IMR-90 (cell line): Measurements from ENCODE around the gene LYPD6B. TPM values are rescaled to one million over a fixed set of nuclear protein-coding genes. Genes with fewer than 3 reads are reported as not detected.

Experiments used
- ATAC-seq: fragments of 200-7000 bp; cut with Tn5 transposase; 2 replicates; pipeline ENCODE4 v1.9.1; 2020; ENCODE audit warnings: low read depth, mild to moderate bottlenecking, moderate library complexity
- BruUV-seq: library from RNA; stranded (reverse); fragments of 400-500 nt; replicated peaks from 2 replicates; lab custom pipeline; 2021; lab: Mats Ljungman, UMichigan
- CTCF ChIA-PET: fragments of 300-600 bp; formaldehyde crosslinking; extraction: SDS; loops from one replicate; lab custom pipeline; 2021; ENCODE audit warnings: antibody characterized with exemption; lab: Yijun Ruan, JAX
- POLR2A ChIA-PET: fragments of 300-600 bp; sonication (Branson Sonifier 250); formaldehyde crosslinking; loops from one replicate; lab custom pipeline; 2022; ENCODE audit warnings: antibody characterized with exemption; ENCODE audit not compliant: unreplicated experiment; lab: Charles Lee
- DNase-seq: peaks from one replicate; pipeline ENCODE4 v3.0.0; 2013
- H2AFZ ChIP-seq: replicated peaks from 2 replicates; pipeline ENCODE3; 2013; ENCODE audit warnings: low read length, mild to moderate bottlenecking; ENCODE audit not compliant: poor library complexity
- H2AK5ac ChIP-seq: 2 replicates; pipeline ENCODE4 v1.6.1; 2013; ENCODE audit warnings: low read depth, low read length, inconsistent platforms
- H2AK9ac ChIP-seq: replicated peaks from 2 replicates; pipeline ENCODE3; 2013; ENCODE audit warnings: mild to moderate bottlenecking, low read depth, low read length, moderate library complexity; ENCODE audit not compliant: poor library complexity
- H2BK120ac ChIP-seq: 2 replicates; pipeline ENCODE4 v1.6.1; 2013; ENCODE audit warnings: low read depth, low read length, inconsistent platforms
- H2BK15ac ChIP-seq: 3 replicates; pipeline ENCODE4 v1.6.1; 2013; ENCODE audit warnings: low read depth, low read length, inconsistent platforms
- H2BK20ac ChIP-seq: 2 replicates; pipeline ENCODE4 v1.6.1; 2013; ENCODE audit warnings: low read depth, mild to moderate bottlenecking, inconsistent platforms, low read length, moderate library complexity
- H2BK5ac ChIP-seq: 2 replicates; pipeline ENCODE4 v1.6.1; 2013; ENCODE audit warnings: mild to moderate bottlenecking, low read depth, low read length, inconsistent platforms; ENCODE audit not compliant: poor library complexity, severe bottlenecking
- H3K14ac ChIP-seq: replicated peaks from 2 replicates; pipeline ENCODE4 v1.6.1; 2013; ENCODE audit warnings: low read depth, low read length, inconsistent platforms
- H3K18ac ChIP-seq: 2 replicates; pipeline ENCODE4 v1.6.1; 2013; ENCODE audit warnings: low read depth, low read length, control low read depth
- H3K23ac ChIP-seq: 2 replicates; pipeline ENCODE4 v1.6.1; 2013; ENCODE audit warnings: low read depth, low read length, inconsistent platforms
- H3K27ac ChIP-seq: 2 replicates; pipeline ENCODE4 v1.5.1; 2013; ENCODE audit warnings: mild to moderate bottlenecking, control low read depth, low read length; ENCODE audit not compliant: insufficient read depth
- H3K27me3 ChIP-seq: 2 replicates; pipeline ENCODE4 v1.6.1; 2013; ENCODE audit warnings: low read length; ENCODE audit not compliant: control insufficient read depth, insufficient read depth
- H3K36me3 ChIP-seq: 2 replicates; pipeline ENCODE4 v1.6.1; 2013; ENCODE audit warnings: low read length, mixed read lengths; ENCODE audit not compliant: control insufficient read depth, insufficient read depth
- H3K4ac ChIP-seq: 2 replicates; pipeline ENCODE4 v1.6.1; 2013; ENCODE audit warnings: low read depth, low read length, inconsistent platforms
- H3K4me1 ChIP-seq: 2 replicates; pipeline ENCODE4 v1.6.1; 2013; ENCODE audit warnings: low read length, mixed read lengths; ENCODE audit not compliant: control insufficient read depth, insufficient read depth
- H3K4me2 ChIP-seq: 2 replicates; pipeline ENCODE4 v1.6.1; 2013; ENCODE audit warnings: low read depth, mild to moderate bottlenecking, control low read depth, low read length, moderate library complexity
- H3K4me3 ChIP-seq: 2 replicates; pipeline ENCODE4 v1.5.1; 2013; ENCODE audit warnings: low read depth, mild to moderate bottlenecking, control low read depth, low read length, moderate library complexity; ENCODE audit not compliant: insufficient read depth
- H3K56ac ChIP-seq: 2 replicates; pipeline ENCODE4 v1.6.1; 2013; ENCODE audit warnings: low read length, inconsistent platforms; ENCODE audit not compliant: insufficient read depth; ENCODE audit errors: extremely low read depth
- H3K79me1 ChIP-seq, 2 experiments: 2 replicates each; pipeline ENCODE4 v1.6.1; 2013; ENCODE audit warnings: low read length in 2 of 2, inconsistent platforms in 1 of 2, low read depth in 1 of 2
- H3K9ac ChIP-seq: 2 replicates; pipeline ENCODE4 v1.6.1; 2013; ENCODE audit warnings: low read depth, low read length, control low read depth
- H3K9me1 ChIP-seq: 2 replicates; pipeline ENCODE4 v1.6.1; 2013; ENCODE audit warnings: low read length, inconsistent platforms; ENCODE audit not compliant: insufficient read depth
- H3K9me3 ChIP-seq: 2 replicates; pipeline ENCODE4 v1.6.1; 2013; ENCODE audit warnings: low read length; ENCODE audit not compliant: control insufficient read depth, insufficient read depth
- H4K20me1 ChIP-seq: 2 replicates; pipeline ENCODE4 v1.6.1; 2013; ENCODE audit warnings: low read length, inconsistent platforms; ENCODE audit not compliant: insufficient read depth
- H4K5ac ChIP-seq: 2 replicates; pipeline ENCODE4 v1.6.1; 2013; ENCODE audit warnings: mild to moderate bottlenecking, low read depth, low read length, control low read depth
- H4K8ac ChIP-seq, 2 experiments: 2 replicates each; pipeline ENCODE4 v1.6.1; 2013; ENCODE audit warnings: low read depth in 2 of 2, low read length in 2 of 2, control low read depth in 1 of 2, inconsistent platforms in 1 of 2
- H4K91ac ChIP-seq: 2 replicates; pipeline ENCODE4 v1.6.1; 2013; ENCODE audit warnings: low read depth, low read length, inconsistent platforms; ENCODE audit not compliant: insufficient read depth
- BHLHE40 ChIP-seq: fragments of 150-350 bp; IDR thresholded peaks from 2 replicates; pipeline ENCODE4 v1.6.1; 2016; ENCODE audit warnings: mild to moderate bottlenecking, low read depth, low read length
- CEBPB ChIP-seq: IDR thresholded peaks from 2 replicates; pipeline ENCODE4 v1.6.1; 2012; ENCODE audit warnings: low read depth, low read length, improper control_type of control experiment
- CHD1 ChIP-seq: IDR thresholded peaks from 2 replicates; pipeline ENCODE4 v1.6.1; 2012; ENCODE audit warnings: low read depth, low read length, improper control_type of control experiment
- FOS ChIP-seq: fragments of 150-350 bp; IDR thresholded peaks from 2 replicates; pipeline ENCODE4 v1.6.1; 2016; ENCODE audit warnings: low read depth, low read length
- MAFK ChIP-seq: IDR thresholded peaks from 2 replicates; pipeline ENCODE4 v1.6.1; 2012; ENCODE audit warnings: low read depth, low read length, improper control_type of control experiment
- MAZ ChIP-seq: IDR thresholded peaks from 2 replicates; pipeline ENCODE4 v1.6.1; 2012; ENCODE audit warnings: low read depth, mild to moderate bottlenecking, low read length, improper control_type of control experiment, moderate library complexity, borderline replicate concordance
- MXI1 ChIP-seq: IDR thresholded peaks from 2 replicates; pipeline ENCODE4 v1.6.1; 2012; ENCODE audit warnings: low read depth, mild to moderate bottlenecking, low read length, moderate library complexity, borderline replicate concordance
- NFE2L2 ChIP-seq: fragments of 150-350 bp; IDR thresholded peaks from 2 replicates; pipeline ENCODE4 v1.6.1; 2016; ENCODE audit warnings: low read depth, mild to moderate bottlenecking, low read length
- POLR2A ChIP-seq: IDR thresholded peaks from 2 replicates; pipeline ENCODE4 v1.6.1; 2012; ENCODE audit warnings: mild to moderate bottlenecking, low read depth, low read length
- RAD21 ChIP-seq: IDR thresholded peaks from 2 replicates; pipeline ENCODE4 v1.6.1; 2012; ENCODE audit warnings: low read length, improper control_type of control experiment
- RCOR1 ChIP-seq: IDR thresholded peaks from 2 replicates; pipeline ENCODE4 v1.6.1; 2012; ENCODE audit warnings: mild to moderate bottlenecking, low read length, improper control_type of control experiment; ENCODE audit not compliant: insufficient replicate concordance
- RFX5 ChIP-seq: IDR thresholded peaks from 2 replicates; pipeline ENCODE4 v1.8.0; 2012; ENCODE audit warnings: low read depth, mild to moderate bottlenecking, low read length, moderate library complexity
- SMC3 ChIP-seq: fragments of 150-350 bp; IDR thresholded peaks from 2 replicates; pipeline ENCODE4 v1.6.1; 2016; ENCODE audit warnings: low read depth, mild to moderate bottlenecking, antibody characterized with exemption, low read length, moderate library complexity
- WGBS, 2 experiments: methylation state at CpG; one replicate each; pipeline versions ENCODE4 v1.1.5 to v1.1.7; 2013; ENCODE audit warnings: missing lambda C conversion rate in 2 of 2; ENCODE audit not compliant: insufficient read length in 1 of 2; ENCODE audit errors: extremely low coverage in 2 of 2; 5-methylcytosine and 5-hydroxymethylcytosine counted together
- dilution Hi-C: fragments of 300-500 bp; cut with HindIII; formaldehyde crosslinking; loops from one replicate; pipeline ENCODE4 v1.14.3; 2018; ENCODE audit warnings: low sequenced_read_pairs; ENCODE audit not compliant: unreplicated experiment
- in situ Hi-C: fragments of 300-500 bp; cut with MboI; formaldehyde crosslinking; loops from 3 replicates; pipeline ENCODE4 v1.14.3; 2019; ENCODE audit warnings: low sequenced_read_pairs, inconsistent platforms, mixed read lengths
- intact Hi-C: fragments of 100-400 bp; cut with micrococcal nuclease; formaldehyde crosslinking; loops from 2 replicates; pipeline ENCODE4 v1.10.0; 2022
- polyA plus RNA-seq, 3 experiments: library from polyadenylated mRNA; depleted of rRNA; stranded (reverse); fragments of >200 nt; gene quantifications; 2 replicates each; pipeline ENCODE4 v1.2.3, GENCODE V29; 2012; ENCODE audit warnings: low replicate concordance in 1 of 3
- total RNA-seq: library from RNA; depleted of rRNA; stranded (reverse); fragments of >200 nt; gene quantifications from 2 replicates; pipeline ENCODE4 v1.2.3, GENCODE V29; 2012
- TF ChIP-seq, protein P1 (sequence below): fragments of 150-350 bp; IDR thresholded peaks from 2 replicates; pipeline ENCODE4 v1.6.1; 2017; ENCODE audit warnings: mild to moderate bottlenecking, antibody characterized with exemption, low read length, low read depth
- TF ChIP-seq, protein P2 (sequence below): conservative IDR thresholded peaks from 2 replicates; pipeline ENCODE4 v1.5.1; 2012; ENCODE audit warnings: mild to moderate bottlenecking, low read depth, low read length, improper control_type of control experiment
- TF ChIP-seq, protein P3 (sequence below): fragments of 150-350 bp; IDR thresholded peaks from 2 replicates; pipeline ENCODE4 v1.6.1; 2016; ENCODE audit warnings: low read depth, mild to moderate bottlenecking, low read length, moderate library complexity, borderline replicate concordance

The LYPD6B gene
- total and polyA plus RNA-seq, 2 of the 4 experiments (the other 2 are of a cell fraction), result 0.05 TPM; not detected in 1

DNA sequence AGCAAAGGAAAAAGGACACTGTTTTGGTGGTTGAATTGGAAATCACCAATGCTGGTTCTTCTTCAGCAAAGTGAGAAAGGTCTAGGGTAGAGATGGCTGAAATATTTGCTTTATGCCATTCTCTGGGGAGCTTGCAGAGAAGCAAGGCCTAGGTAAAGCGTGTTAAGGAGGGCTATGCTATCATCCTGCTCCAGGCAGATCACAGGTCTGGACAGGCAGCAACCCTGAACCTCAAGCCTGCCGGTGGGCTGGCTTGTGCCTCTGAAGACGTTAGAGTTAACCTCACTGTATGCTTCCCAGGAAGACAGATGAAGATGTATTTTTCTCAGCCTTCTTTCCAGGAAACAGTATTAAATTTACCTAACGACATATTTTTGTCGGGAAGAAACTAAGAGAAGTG, 153.4 kb downstream of the LYPD6B start:
- H2BK5ac ChIP-seq, result no peak overlapping the region
- no peak overlapping the region for H3K27ac ChIP-seq
- in situ Hi-C loops, result no loop called here
- H3K27me3 ChIP-seq, result no peaks in the 10 kb centered on the region
- no peaks in the 10 kb centered on the region for H3K36me3 ChIP-seq
- H2AK9ac ChIP-seq, result no peak overlapping the region
- ATAC-seq (no peak), DNase-seq (no peak)
- no peaks in the 10 kb centered on the region for H4K20me1 ChIP-seq
- ChIA-PET CTCF (no interaction called here), POLR2A (no interaction called here)
- no peak overlapping the region for H2AK5ac ChIP-seq
- no peak overlapping the region for H3K9ac ChIP-seq
- H4K8ac ChIP-seq, result no peak overlapping the region
- no peak overlapping the region for H2AFZ ChIP-seq
- H3K4me1 ChIP-seq, result no peaks in the 10 kb centered on the region
- H2BK15ac ChIP-seq, result no peak overlapping the region
- H3K9me1 ChIP-seq, result no peaks in the 10 kb centered on the region
- no peaks in the 10 kb centered on the region for H3K9me3 ChIP-seq
- no peak overlapping the region for H3K4ac ChIP-seq
- no peak overlapping the region for H3K4me2 ChIP-seq
- no peak overlapping the region for H4K5ac ChIP-seq
- dilution Hi-C loops, result no loop called here
- no peak overlapping the region for H2BK20ac ChIP-seq
- intact Hi-C loops, result no loop called here
- H3K18ac ChIP-seq, result no peak overlapping the region
- no TSS peak for BruUV-seq
- H3K56ac ChIP-seq, result no peak overlapping the region
- no peak overlapping the region for H3K4me3 ChIP-seq
- H4K91ac ChIP-seq, result no peak overlapping the region
- H3K23ac ChIP-seq, result no peak overlapping the region
- no peak overlapping the region for H3K14ac ChIP-seq
- WGBS, 2 experiments, result no CpG with 5 or more reads among the region's 5 CpGs
- no peak overlapping the region for H2BK120ac ChIP-seq
- TF ChIP-seq RFX5, result no peak
- TF ChIP-seq CHD1, result no peak
- no peak for TF ChIP-seq RAD21
- no peak for TF ChIP-seq MXI1
- TF ChIP-seq MAFK, result no peak
- no peak for TF ChIP-seq CEBPB
- TF ChIP-seq POLR2A, result no peak
- TF ChIP-seq, protein P1, sequence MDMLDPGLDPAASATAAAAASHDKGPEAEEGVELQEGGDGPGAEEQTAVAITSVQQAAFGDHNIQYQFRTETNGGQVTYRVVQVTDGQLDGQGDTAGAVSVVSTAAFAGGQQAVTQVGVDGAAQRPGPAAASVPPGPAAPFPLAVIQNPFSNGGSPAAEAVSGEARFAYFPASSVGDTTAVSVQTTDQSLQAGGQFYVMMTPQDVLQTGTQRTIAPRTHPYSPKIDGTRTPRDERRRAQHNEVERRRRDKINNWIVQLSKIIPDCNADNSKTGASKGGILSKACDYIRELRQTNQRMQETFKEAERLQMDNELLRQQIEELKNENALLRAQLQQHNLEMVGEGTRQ, result no peak
- no peak for TF ChIP-seq BHLHE40
- no peak for TF ChIP-seq FOS
- TF ChIP-seq RCOR1, result no peak
- TF ChIP-seq, protein P2, sequence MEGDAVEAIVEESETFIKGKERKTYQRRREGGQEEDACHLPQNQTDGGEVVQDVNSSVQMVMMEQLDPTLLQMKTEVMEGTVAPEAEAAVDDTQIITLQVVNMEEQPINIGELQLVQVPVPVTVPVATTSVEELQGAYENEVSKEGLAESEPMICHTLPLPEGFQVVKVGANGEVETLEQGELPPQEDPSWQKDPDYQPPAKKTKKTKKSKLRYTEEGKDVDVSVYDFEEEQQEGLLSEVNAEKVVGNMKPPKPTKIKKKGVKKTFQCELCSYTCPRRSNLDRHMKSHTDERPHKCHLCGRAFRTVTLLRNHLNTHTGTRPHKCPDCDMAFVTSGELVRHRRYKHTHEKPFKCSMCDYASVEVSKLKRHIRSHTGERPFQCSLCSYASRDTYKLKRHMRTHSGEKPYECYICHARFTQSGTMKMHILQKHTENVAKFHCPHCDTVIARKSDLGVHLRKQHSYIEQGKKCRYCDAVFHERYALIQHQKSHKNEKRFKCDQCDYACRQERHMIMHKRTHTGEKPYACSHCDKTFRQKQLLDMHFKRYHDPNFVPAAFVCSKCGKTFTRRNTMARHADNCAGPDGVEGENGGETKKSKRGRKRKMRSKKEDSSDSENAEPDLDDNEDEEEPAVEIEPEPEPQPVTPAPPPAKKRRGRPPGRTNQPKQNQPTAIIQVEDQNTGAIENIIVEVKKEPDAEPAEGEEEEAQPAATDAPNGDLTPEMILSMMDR, result no peak
- no peak for TF ChIP-seq MAZ
- TF ChIP-seq, protein P3, sequence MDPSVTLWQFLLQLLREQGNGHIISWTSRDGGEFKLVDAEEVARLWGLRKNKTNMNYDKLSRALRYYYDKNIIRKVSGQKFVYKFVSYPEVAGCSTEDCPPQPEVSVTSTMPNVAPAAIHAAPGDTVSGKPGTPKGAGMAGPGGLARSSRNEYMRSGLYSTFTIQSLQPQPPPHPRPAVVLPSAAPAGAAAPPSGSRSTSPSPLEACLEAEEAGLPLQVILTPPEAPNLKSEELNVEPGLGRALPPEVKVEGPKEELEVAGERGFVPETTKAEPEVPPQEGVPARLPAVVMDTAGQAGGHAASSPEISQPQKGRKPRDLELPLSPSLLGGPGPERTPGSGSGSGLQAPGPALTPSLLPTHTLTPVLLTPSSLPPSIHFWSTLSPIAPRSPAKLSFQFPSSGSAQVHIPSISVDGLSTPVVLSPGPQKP, result no peak
- TF ChIP-seq NFE2L2, result no peak
- no peak for TF ChIP-seq SMC3
- no peaks in the 10 kb centered on the region for H3K79me1 ChIP-seq
